GM12891 (cell line): ENCODE results near the gene NFATC2.

ENCODE experiments used
- DNase-seq: peaks from one replicate; pipeline ENCODE4 v3.0.0; 2011; ENCODE audit warnings: low spot score; ENCODE audit not compliant: insufficient read length
- FAIRE-seq: peaks from 2 replicates; lab custom pipeline; 2011; peaks lifted over from hg19 to GRCh38; lab: Jason Lieb, UNC
- PAX5 ChIP-seq: IDR thresholded peaks from 2 replicates; pipeline ENCODE4 v1.6.1; 2011; ENCODE audit warnings: low read length, moderate library complexity, mild to moderate bottlenecking; ENCODE audit not compliant: insufficient read depth, severe bottlenecking
- POLR2A ChIP-seq: IDR thresholded peaks from 2 replicates; pipeline ENCODE4 v1.6.1; 2011; ENCODE audit warnings: low read depth, low read length, control low read depth
- POLR2AphosphoS5 ChIP-seq: IDR thresholded peaks from 2 replicates; pipeline ENCODE4 v1.6.1; 2011; ENCODE audit warnings: low read depth, low read length, control low read depth
- POU2F2 ChIP-seq: IDR thresholded peaks from 2 replicates; pipeline ENCODE4 v1.6.1; 2011; ENCODE audit warnings: low read depth, mild to moderate bottlenecking, control low read depth, low read length, moderate library complexity
- SPI1 ChIP-seq: IDR thresholded peaks from 2 replicates; pipeline ENCODE4 v1.6.1; 2011; ENCODE audit warnings: low read depth, low read length, control low read depth
- TAF1 ChIP-seq: IDR thresholded peaks from 2 replicates; pipeline ENCODE4 v1.6.1; 2011; ENCODE audit warnings: low read depth, low read length, control low read depth

NFATC2 gene

DNA sequence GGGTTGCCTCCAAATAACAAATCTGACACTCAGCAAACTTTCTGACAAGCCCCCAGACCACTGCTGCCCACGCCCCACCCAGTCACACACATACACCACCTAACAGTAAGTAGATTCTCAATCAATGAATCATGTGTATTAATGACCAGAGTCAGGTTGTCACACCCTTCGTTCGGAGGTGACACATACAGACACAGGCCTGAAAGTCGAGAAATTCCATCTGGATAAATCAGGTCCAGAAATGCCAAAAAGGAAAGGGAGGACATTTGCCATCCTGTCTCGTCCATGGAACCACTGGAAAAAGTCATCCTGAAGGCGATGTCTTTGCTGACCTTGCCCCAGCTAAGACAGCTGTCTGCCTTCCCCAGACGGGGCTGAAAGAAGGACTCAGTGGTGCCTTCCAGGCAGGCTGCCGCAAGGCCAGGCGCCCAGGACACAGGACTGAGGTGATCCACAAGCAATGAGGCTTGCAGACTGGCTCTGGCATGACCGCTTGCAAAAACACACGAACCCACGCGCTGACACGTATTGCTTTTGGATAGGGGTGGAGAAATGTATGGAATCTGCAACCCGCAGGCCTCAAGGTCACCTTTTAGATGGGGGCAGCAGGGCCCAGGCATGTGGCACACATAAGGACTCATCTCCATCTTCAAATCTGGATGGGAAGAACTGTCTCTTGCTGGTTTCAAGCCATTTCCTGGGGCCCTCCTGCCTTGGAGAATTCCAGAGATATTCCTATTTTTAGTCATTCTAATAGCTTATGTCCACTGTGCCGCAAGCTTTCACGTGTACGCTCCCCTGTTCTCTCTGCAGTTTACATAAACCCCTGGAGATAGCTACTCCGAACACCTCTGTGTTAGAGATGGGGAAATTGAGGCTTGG is 9.0 kb downstream of the NFATC2 start:
- FAIRE-seq (no peak), DNase-seq (no peak)
- TF ChIP-seq PAX5 (no peak), POLR2A (no peak), SPI1 (no peak), TAF1 (no peak), POU2F2 (no peak), POLR2AphosphoS5 (no peak)

GRCh38 chr20:51532577-51533191 is 9.8 kb downstream of the NFATC2 start:
- TF ChIP-seq PAX5 (no peak), POLR2A (no peak), TAF1 (no peak), POU2F2 (no peak), SPI1 (no peak), POLR2AphosphoS5 (no peak)
- no peak for DNase-seq

GRCh38 chr20:51531712-51532456 is 10.6 kb downstream of the NFATC2 start:
- FAIRE-seq (no peak), DNase-seq (no peak)

More at GRCh38 chr20:51532577-51533191, 9.8 kb downstream of the NFATC2 start:
- no peak for FAIRE-seq

DNA sequence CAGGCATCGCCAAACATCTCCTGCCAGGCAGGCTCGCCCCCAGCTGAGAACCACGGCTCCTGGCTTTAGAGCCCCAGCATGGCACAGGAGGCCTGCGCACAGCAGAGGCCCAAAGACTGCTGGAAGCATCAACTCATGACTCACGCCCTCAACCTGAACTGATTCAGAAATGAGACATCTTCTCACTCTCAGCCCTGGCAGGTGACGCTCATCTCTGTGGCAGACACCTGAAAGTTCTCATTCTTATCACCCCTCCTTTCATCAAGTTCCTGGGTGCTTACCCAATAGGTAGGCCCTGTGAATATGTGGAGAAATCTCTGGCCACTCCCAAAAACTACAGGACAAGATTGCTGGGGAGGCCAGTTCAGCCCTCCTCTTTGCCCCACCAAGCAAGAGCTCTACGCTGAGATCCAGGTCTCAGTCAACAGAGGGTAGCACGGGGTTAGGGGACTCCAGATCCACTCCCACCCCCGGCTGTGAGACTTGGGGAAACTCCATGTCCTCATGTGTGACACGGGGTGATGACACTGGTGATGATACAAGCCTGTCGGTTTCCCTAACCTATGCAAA is 11.3 kb downstream of the NFATC2 start:
- FAIRE-seq (no peak), DNase-seq (no peak)
- no peak for TF ChIP-seq POLR2A
- TF ChIP-seq POU2F2: no peak
- TF ChIP-seq POLR2AphosphoS5: no peak
- no peak for TF ChIP-seq TAF1
- no peak for TF ChIP-seq PAX5
- no peak for TF ChIP-seq SPI1

More at GRCh38 chr20:51531712-51532456, 10.6 kb downstream of the NFATC2 start:
- TF ChIP-seq POU2F2 (no peak), PAX5 (no peak), SPI1 (no peak), POLR2AphosphoS5 (no peak), TAF1 (no peak), POLR2A (no peak)

DNA sequence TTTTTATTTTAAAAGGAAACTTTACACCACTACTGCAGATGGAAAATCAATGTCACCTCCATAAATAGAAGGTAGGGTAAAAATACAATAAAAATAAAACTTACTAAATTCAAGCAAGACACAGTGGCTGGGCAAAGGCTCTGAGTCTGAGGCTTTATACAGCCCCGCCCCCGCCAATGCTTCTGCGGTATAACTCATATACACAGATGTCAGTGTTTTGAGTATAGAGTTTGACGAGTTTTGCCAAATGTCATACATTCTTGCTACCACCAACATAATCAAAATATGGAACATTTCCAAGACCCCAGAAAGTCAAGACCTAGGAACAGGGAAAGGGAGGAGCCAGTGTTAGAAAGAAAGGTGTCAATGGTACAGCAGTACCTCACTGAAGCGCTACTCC is 12.8 kb downstream of the NFATC2 start:
- no peak for TF ChIP-seq POLR2A
- no peak for TF ChIP-seq SPI1
- TF ChIP-seq TAF1: no peak
- TF ChIP-seq POU2F2: no peak
- no peak for TF ChIP-seq PAX5
- FAIRE-seq (no peak), DNase-seq (no peak)

GRCh38 chr20:51529081-51529681 is 13.3 kb downstream of the NFATC2 start:
- TF ChIP-seq POLR2A (no peak), TAF1 (no peak), PAX5 (no peak), POLR2AphosphoS5 (no peak), SPI1 (no peak), POU2F2 (no peak)
- FAIRE-seq (no peak), DNase-seq (no peak)

DNA sequence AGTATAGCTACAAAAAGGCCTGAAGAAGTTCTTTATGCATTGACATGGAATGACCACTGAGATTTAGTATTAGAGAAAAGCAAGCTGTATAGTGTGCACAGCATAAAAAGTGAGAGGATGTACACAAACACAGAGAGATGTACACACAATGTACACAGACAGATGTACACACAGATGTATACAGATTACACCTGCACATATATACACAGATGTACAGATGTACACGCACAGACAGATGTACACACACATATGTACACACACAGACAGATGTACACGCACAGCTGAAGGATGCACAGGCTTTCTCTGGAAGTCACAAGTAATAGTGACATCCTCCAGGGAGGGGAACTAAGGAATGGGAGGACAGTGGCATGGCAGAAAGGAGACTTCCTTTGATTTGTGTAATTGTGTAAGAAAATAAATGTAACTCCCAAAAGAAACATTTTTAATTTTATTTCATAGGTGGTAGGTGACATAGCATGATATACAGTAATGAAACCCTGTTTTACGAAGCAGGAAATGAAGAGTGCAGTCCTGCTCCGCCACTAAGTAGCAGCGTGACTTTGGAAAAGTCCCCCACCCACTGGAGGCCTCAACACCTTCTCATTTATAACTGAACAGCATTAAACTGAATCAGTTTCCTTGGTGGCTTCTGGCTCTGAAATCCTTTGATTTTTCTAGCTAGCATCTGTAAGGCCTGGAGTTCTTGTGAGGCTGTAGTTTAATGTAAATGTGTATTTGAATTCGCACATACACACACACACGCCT is 14.1 kb downstream of the NFATC2 start:
- FAIRE-seq: no peak
- DNase-seq: no peak
- no peak for TF ChIP-seq SPI1
- no peak for TF ChIP-seq POU2F2
- no peak for TF ChIP-seq POLR2A
- TF ChIP-seq PAX5: no peak
- no peak for TF ChIP-seq TAF1
- TF ChIP-seq POLR2AphosphoS5: no peak

- FAIRE-seq (no peak), DNase-seq (no peak)
- TF ChIP-seq POU2F2 (no peak), POLR2A (no peak), TAF1 (no peak), POLR2AphosphoS5 (no peak)
These were observed 15.8 kb downstream of the NFATC2 start for GRCh38 chr20:51526754-51527153.

- FAIRE-seq (no peak), DNase-seq (no peak)
- TF ChIP-seq POU2F2 (no peak), PAX5 (no peak), TAF1 (no peak), POLR2A (no peak), POLR2AphosphoS5 (no peak), SPI1 (no peak)
These were observed 16.4 kb downstream of the NFATC2 start for GRCh38 chr20:51526106-51526470.
